Measurements from ENCODE around the gene TBC1D7.

Gene TBC1D7

DNA sequence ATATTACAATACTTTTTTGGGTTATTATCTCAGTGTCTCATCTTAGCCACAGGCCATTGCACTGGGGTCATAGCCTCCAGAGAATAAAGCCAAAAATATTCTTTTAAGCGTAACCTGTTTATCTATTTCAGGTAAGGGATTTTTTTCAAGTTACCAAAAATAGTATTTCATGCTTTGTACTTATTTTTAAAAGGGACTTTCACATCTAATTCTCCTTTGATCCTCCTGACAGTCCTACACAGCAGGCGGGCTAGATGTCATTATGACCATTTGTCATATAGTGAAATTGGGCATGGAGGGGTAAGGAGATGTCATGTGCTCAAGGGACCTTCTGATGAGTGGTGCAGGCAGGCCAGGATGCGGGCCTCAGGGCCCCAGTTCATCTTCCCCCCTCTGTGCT lies 68.9 kb downstream of the TBC1D7 start:
- TF ChIP-seq, protein P1, sequence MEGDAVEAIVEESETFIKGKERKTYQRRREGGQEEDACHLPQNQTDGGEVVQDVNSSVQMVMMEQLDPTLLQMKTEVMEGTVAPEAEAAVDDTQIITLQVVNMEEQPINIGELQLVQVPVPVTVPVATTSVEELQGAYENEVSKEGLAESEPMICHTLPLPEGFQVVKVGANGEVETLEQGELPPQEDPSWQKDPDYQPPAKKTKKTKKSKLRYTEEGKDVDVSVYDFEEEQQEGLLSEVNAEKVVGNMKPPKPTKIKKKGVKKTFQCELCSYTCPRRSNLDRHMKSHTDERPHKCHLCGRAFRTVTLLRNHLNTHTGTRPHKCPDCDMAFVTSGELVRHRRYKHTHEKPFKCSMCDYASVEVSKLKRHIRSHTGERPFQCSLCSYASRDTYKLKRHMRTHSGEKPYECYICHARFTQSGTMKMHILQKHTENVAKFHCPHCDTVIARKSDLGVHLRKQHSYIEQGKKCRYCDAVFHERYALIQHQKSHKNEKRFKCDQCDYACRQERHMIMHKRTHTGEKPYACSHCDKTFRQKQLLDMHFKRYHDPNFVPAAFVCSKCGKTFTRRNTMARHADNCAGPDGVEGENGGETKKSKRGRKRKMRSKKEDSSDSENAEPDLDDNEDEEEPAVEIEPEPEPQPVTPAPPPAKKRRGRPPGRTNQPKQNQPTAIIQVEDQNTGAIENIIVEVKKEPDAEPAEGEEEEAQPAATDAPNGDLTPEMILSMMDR (IDR thresholded peaks at IDR 0.05; ENCODE audit: poor library complexity, severe bottlenecking): no peak

DNA sequence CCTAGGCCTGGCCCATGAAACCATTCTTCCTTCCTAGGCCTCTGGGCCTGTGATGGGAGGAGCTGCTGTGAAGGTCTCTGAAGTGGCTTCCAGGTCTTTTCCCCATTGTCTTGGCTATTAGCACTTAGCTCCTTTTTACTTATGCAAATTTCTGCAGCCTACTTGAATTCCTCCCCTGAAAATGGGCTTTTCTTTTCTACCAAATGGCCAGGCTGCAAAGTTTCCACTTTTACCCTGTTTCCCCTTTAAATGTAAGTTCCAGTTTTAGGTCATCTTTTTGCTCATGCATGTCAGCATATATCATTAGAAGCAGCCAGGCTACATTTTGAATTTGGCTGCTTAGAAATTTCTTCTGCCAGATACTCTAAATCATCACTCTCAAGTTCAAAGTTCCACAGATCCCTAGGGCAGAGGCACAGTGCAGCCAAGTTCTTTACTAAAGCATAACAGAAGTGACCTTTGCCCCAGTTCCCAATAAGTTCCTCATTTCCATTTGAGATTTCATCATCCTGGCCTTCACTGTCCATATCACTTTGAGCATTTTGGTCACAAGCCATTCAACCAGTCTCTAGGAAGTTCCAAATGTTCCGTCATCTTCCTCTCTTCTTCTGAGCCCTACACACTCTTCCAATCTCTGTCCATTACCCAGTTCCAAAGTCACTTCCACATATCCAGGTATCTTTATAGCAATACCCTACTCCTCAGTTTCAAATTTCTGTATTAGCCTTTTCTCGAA lies 71.9 kb downstream of the TBC1D7 start:
- Histone ChIP-seq H3K9me3 (ENCODE audit: severe bottlenecking) (no peaks in the 10 kb centered on the region), H3K4me3 (ENCODE audit: severe bottlenecking) (no peak overlapping the region), H3K36me3 (ENCODE audit: low read depth) (no peaks in the 10 kb centered on the region), H3K4me1 (ENCODE audit: insufficient read depth, poor library complexity, severe bottlenecking) (no peaks in the 10 kb centered on the region), H3K27ac (ENCODE audit: poor library complexity, severe bottlenecking) (no peak overlapping the region), H3K27me3 (ENCODE audit: insufficient read depth, poor library complexity, severe bottlenecking) (no peaks in the 10 kb centered on the region)
- DNase-seq (ENCODE audit: low spot score): no peak
- no peak for ATAC-seq (ENCODE audit: low read depth)
- TF ChIP-seq, protein P1 (IDR thresholded peaks at IDR 0.05; ENCODE audit: poor library complexity, severe bottlenecking): no peak

More for the DNA sequence above, 68.9 kb downstream of the TBC1D7 start:
- ATAC-seq (ENCODE audit: low read depth) (no peak), DNase-seq (ENCODE audit: low spot score) (no peak)
- Histone ChIP-seq H3K27ac (ENCODE audit: poor library complexity, severe bottlenecking) (no peak overlapping the region), H3K4me1 (ENCODE audit: insufficient read depth, poor library complexity, severe bottlenecking) (no peaks in the 10 kb centered on the region), H3K36me3 (ENCODE audit: low read depth) (no peaks in the 10 kb centered on the region), H3K27me3 (ENCODE audit: insufficient read depth, poor library complexity, severe bottlenecking) (no peaks in the 10 kb centered on the region), H3K9me3 (ENCODE audit: severe bottlenecking) (no peaks in the 10 kb centered on the region), H3K4me3 (ENCODE audit: severe bottlenecking) (no peak overlapping the region)
